Fibroblast of villous mesenchyme (primary cell): Measurements from ENCODE around the gene SFTPB. TPM values are rescaled to one million over a fixed set of nuclear protein-coding genes. Genes with fewer than 3 reads are reported as not detected.

Experiments
- DNase-seq: peaks from one replicate; pipeline ENCODE4 v3.0.0-alpha.2; 2010; ENCODE audit warnings: low read depth
- H3K4me3 ChIP-seq: 2 replicates; pipeline ENCODE4 v1.5.1; 2011; ENCODE audit warnings: low read depth, mild to moderate bottlenecking, low read length
- total RNA-seq: library from RNA; depleted of rRNA; stranded (reverse); fragments of >200 nt; gene quantifications from 2 replicates; pipeline ENCODE4 v1.2.3, GENCODE V29; 2012
- TF ChIP-seq, protein P1 (sequence below): IDR thresholded peaks from 2 replicates; pipeline ENCODE4 v1.5.1; 2012; ENCODE audit warnings: low read depth, mild to moderate bottlenecking, low read length; ENCODE audit not compliant: insufficient read depth

The SFTPB gene
- total RNA-seq, 1 donor = not detected

DNA sequence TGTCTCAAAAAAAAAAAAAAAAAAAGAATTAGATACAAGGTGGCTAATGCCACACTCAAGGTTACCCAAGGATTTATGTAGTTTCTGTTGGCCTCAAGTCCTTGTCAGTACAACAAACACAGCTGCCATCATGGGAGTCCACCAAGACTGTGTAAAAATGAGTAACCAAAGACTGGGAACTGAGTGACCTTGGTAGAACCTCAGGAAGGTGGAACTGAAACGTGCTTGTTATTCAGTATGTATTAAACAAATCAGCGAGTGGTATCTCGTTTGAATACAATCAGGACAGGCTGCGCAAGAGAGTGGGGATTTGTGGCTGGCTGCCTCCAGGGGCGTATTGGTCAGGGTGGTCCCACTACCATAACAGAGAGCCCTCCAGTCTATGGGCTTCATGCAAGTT, 1.6 kb upstream of the SFTPB start:
- no peak overlapping the region for H3K4me3 ChIP-seq
- DNase-seq = no peak
- TF ChIP-seq, protein P1, sequence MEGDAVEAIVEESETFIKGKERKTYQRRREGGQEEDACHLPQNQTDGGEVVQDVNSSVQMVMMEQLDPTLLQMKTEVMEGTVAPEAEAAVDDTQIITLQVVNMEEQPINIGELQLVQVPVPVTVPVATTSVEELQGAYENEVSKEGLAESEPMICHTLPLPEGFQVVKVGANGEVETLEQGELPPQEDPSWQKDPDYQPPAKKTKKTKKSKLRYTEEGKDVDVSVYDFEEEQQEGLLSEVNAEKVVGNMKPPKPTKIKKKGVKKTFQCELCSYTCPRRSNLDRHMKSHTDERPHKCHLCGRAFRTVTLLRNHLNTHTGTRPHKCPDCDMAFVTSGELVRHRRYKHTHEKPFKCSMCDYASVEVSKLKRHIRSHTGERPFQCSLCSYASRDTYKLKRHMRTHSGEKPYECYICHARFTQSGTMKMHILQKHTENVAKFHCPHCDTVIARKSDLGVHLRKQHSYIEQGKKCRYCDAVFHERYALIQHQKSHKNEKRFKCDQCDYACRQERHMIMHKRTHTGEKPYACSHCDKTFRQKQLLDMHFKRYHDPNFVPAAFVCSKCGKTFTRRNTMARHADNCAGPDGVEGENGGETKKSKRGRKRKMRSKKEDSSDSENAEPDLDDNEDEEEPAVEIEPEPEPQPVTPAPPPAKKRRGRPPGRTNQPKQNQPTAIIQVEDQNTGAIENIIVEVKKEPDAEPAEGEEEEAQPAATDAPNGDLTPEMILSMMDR = no peak

DNA sequence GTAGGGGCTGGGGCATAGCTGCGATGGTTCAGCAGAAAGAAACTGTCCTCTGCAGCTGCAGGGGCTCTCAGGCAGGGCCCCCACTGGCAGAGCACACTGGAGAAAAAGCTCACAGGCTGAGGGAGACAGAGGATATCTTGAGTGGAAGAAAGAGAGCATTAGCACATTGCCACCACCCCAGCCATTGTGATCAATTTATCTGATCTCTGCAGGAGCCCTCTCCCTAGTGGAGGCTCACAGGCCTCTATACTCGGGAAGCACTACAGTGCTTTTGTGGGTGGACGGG, 801 bp upstream of the SFTPB start:
- no peak for DNase-seq
- TF ChIP-seq, protein P1 = no peak
- no peak overlapping the region for H3K4me3 ChIP-seq

DNA sequence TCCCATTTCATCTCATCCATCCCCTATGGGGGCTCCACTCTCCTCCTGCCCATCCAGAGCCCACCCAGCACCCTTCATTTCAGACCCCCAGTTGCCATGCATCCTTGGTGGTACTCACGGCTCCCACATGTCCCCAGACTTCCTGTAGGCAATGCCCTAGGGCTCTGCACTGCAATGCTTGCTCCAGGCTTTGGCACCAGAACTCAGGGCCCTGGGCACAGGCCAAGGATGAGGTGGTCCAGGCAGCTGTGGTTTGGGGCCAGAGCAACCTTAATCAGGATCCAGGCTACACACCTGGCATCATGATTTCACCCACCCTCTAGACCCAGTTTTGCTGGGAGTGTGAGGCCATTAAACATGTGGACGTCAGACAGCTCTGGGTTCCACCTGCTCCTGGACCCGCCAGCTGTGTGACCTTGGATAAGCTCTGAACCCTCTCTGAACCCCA, 414 bp downstream of the SFTPB start:
- H3K4me3 ChIP-seq = no peak overlapping the region
- TF ChIP-seq, protein P1 = no peak
- DNase-seq = no peak

DNA sequence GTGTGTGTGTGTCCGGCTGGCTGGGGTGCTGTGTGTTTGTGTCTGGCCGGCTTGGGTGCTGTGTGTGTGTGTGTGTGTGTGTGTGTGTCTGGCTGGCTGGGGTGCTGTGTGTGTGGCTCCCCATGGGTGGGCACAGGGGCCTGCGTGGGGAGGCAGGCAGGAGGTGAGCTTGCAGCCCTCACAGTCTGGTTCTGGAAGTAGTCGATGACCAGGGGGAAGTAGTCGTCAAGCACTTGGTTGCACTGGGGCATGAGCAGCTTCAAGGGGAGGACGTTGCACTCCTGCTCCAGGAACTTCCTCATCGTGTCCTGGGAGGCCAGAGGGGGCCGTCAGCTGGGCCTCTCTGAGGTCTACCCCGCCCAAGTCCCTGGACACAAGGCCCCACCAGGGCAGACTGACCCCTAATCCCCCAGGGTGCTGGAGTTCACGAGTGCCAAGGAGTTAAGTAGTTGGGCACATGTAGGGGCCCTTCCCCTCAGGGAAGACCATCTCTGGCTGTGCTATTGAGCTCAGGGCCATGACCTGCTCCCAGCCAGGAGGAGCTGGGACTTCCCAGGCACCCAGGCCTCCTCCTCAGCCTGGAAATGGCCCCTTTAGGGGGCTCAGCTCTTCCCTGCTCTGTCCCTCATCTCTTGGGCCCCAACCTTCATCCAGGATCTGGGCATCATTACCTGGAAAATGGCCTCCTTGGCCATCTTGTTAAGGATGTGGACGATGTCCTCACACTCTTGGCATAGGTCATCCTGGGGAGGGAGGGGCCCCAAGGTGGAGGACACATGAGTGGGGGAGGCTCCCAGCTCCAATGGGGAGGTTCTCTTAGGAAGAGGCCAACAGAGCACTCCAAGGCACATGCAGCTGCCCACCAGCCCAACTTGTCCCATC, 1.3 kb downstream of the SFTPB start:
- TF ChIP-seq, protein P1 = no peak
- no peak overlapping the region for H3K4me3 ChIP-seq
- no peak for DNase-seq

DNA sequence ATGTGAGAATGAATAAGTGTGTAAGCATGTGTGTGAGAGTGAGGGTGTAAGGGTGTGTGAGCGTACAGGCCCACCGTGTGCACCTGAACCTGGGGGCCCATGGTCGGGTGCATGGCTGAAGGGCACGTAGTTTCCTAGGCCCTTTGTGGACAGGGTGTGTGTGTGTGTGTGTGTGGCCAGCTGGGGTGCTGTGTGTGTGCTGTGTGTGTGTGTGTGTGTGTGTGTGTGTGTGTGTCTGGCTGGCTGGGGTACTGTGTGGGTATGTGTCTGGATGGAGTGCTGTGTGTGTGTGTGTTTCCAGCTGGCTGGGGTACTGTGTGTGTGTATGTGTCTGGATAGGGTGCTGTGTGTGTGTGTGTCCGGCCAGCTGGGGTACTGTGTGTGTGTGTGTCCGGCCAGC, 2.0 kb downstream of the SFTPB start:
- no peak overlapping the region for H3K4me3 ChIP-seq
- TF ChIP-seq, protein P1 = no peak
- no peak for DNase-seq

DNA sequence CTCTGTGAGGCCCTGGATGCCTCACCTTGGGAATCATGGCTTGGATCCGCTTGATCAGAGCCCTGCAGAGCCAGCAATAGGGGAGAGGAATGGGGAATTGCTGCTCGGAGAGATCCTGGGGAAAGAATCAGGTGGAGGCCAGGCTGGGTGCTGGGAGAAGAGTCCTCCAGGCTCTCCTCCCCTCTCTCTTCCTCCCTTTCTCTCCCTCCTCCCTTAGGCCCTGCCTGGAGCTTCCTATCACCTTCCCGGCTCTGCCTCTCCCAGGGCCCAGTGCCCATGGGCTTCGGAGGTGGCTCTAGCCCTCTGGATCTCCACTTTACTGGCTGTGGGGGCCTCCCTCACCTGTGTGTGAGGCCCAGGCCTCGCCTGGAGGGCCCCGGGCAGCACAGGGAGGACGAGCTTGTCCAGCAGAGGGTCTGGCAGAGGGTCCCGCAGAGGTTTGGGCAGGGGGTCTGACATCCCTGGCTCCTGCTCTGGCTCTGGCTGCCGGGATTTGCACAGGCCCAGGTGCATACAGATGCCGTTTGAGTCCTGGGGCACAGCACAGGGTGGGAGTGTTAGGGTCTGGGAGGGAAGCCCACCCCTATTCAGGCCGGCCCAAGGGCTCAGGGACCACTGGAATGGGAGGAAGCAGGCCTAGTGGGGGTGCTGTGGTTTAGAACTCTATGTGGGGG, 2.6 kb downstream of the SFTPB start:
- no peak for DNase-seq
- TF ChIP-seq, protein P1 = no peak
- no peak overlapping the region for H3K4me3 ChIP-seq
